ENCODE results near the gene ROS1.

ROS1 gene

DNA sequence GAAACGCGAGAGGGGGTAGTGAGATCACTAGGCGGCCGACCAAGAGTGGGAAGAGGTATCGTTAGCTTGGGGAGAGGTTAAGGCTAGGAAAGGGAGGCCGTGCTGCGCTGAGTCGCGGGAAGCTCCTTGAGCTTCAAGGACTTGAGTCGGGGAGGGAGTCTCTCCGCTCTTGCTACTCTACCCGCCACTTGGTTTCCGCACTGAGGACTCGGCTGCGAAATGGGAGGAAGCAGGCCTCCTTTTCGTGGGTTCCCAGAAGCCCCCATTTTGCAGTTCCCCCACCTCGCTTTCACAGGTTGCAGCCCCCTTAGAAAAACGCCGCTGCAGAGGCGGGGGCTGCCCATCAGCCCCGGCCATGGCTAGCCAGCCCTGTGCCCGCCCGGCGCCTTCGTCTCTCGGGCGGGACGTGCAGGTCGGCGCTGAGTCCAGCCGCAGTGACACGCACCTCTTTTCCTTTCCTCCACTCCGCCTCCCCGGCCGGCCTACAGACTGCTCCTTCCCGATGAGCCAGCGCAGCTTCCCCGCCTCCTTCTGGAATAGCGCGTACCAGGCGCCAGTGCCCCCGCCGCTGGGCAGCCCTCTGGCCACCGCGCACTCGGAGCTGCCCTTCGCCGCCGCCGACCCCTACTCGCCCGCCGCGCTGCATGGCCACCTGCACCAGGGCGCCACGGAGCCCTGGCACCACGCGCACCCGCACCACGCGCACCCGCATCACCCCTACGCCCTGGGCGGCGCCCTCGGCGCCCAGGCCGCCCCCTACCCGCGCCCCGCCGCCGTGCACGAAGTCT lies 155.5 kb downstream of the ROS1 start:
- no peak overlapping the region for H3K4me3 ChIP-seq (ENCODE audit: severe bottlenecking)

DNA sequence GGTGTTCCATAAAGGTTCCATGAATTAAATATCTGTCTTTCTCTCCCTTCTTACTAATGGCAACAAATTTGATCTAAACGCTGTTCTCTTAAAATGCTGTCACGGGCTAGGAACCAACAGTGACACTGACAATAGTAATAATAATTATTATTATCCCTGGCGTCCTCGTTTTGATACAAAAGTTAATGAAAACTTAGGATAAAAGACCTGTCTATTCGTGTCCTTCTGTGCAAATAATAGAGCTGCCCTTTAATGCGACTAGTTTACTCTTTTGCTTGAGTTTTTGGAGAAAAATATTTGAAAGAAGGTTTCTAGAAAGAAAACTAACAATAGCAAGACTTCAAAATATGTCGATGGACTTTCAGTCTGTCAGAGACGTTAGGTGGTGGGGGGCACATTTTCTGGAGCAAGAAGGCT lies 156.1 kb downstream of the ROS1 start:
- no peaks in the 10 kb centered on the region for H3K36me3 ChIP-seq (ENCODE audit: low read depth)
- H3K9me3 ChIP-seq (ENCODE audit: severe bottlenecking): no peaks in the 10 kb centered on the region
- DNase-seq (ENCODE audit: low spot score) (no peak), ATAC-seq (ENCODE audit: low read depth) (no peak)
- no peak overlapping the region for H3K4me3 ChIP-seq (ENCODE audit: severe bottlenecking)
- H3K4me1 ChIP-seq (ENCODE audit: insufficient read depth, poor library complexity, severe bottlenecking): no peaks in the 10 kb centered on the region
- peaks cover 97% of the 10 kb centered on the region for H3K27me3 ChIP-seq (ENCODE audit: insufficient read depth, poor library complexity, severe bottlenecking)
- H3K27ac ChIP-seq (ENCODE audit: poor library complexity, severe bottlenecking): no peak overlapping the region
- TF ChIP-seq, protein P1, sequence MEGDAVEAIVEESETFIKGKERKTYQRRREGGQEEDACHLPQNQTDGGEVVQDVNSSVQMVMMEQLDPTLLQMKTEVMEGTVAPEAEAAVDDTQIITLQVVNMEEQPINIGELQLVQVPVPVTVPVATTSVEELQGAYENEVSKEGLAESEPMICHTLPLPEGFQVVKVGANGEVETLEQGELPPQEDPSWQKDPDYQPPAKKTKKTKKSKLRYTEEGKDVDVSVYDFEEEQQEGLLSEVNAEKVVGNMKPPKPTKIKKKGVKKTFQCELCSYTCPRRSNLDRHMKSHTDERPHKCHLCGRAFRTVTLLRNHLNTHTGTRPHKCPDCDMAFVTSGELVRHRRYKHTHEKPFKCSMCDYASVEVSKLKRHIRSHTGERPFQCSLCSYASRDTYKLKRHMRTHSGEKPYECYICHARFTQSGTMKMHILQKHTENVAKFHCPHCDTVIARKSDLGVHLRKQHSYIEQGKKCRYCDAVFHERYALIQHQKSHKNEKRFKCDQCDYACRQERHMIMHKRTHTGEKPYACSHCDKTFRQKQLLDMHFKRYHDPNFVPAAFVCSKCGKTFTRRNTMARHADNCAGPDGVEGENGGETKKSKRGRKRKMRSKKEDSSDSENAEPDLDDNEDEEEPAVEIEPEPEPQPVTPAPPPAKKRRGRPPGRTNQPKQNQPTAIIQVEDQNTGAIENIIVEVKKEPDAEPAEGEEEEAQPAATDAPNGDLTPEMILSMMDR (IDR thresholded peaks at IDR 0.05; ENCODE audit: poor library complexity, severe bottlenecking): no peak

More for the DNA sequence above, 155.5 kb downstream of the ROS1 start:
- no peaks in the 10 kb centered on the region for H3K4me1 ChIP-seq (ENCODE audit: insufficient read depth, poor library complexity, severe bottlenecking)
- no peaks in the 10 kb centered on the region for H3K9me3 ChIP-seq (ENCODE audit: severe bottlenecking)
- DNase-seq (ENCODE audit: low spot score): no peak
- H3K27me3 ChIP-seq (ENCODE audit: insufficient read depth, poor library complexity, severe bottlenecking): peaks cover 97% of the 10 kb centered on the region
- no peaks in the 10 kb centered on the region for H3K36me3 ChIP-seq (ENCODE audit: low read depth)
- peak; percentile 63 for ATAC-seq (ENCODE audit: low read depth)
- no peak overlapping the region for H3K27ac ChIP-seq (ENCODE audit: poor library complexity, severe bottlenecking)
- TF ChIP-seq, protein P1 (IDR thresholded peaks at IDR 0.05; ENCODE audit: poor library complexity, severe bottlenecking): no peak

DNA sequence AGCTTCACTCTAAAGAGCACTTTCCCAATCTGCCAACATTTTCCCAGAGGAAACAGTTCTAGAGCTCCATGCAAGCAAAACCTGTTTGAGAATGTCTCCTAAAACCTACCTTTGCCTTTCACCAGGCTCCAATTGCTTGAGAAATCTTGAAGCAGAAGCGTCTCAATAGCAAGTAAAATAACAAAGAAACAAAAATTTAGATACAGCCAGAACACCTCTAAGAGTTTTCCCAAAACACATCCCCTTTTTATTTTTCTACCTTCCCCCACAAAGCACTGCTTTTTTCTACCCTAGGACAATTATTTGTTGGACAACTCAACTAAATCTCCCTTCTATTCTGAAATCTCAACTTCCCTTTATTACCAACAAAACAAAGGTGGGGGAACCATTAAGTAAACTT lies 156.8 kb downstream of the ROS1 start:
- ATAC-seq (ENCODE audit: low read depth): no peak
- no peaks in the 10 kb centered on the region for H3K4me1 ChIP-seq (ENCODE audit: insufficient read depth, poor library complexity, severe bottlenecking)
- H3K4me3 ChIP-seq (ENCODE audit: severe bottlenecking): no peak overlapping the region
- TF ChIP-seq, protein P1 (IDR thresholded peaks at IDR 0.05; ENCODE audit: poor library complexity, severe bottlenecking): no peak
- H3K36me3 ChIP-seq (ENCODE audit: low read depth): no peaks in the 10 kb centered on the region
- H3K27ac ChIP-seq (ENCODE audit: poor library complexity, severe bottlenecking): no peak overlapping the region
- H3K9me3 ChIP-seq (ENCODE audit: severe bottlenecking): no peaks in the 10 kb centered on the region
- H3K27me3 ChIP-seq (ENCODE audit: insufficient read depth, poor library complexity, severe bottlenecking): peaks cover 97% of the 10 kb centered on the region
- no peak for DNase-seq (ENCODE audit: low spot score)

DNA sequence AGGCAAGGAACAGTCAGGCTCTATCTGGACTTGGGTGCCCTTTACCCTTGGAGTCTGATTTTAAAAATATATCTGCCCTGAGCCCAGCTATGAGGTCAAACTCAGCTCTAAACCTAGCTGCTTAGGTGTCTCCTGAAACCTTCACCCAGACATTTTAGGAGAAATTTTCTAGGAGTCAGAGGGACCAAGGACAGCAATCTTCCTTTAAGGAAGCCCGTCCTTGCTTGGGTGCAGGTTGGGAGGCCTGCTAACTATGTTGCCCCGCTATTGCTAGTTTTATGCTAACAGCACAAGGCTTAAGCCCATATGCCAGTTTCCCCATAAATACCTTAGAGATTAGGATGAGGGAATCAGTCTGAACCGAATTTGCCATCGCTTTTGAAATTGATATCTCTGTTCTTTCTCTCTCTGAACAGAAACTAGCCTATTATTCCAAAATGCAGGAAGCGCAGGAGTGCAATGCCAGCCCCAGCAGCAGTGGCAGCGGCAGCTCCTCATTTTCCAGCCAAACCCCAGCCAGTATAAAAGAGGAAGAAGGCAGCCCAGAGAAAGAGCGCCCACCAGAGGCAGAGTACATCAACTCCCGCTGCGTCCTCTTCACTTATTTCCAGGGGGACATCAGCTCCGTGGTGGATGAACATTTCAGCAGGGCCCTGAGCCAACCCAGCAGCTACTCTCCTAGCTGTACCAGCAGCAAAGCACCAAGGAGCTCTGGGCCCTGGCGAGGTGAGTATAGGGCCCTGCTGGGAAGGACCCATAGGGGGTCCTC lies 157.8 kb downstream of the ROS1 start:
- TF ChIP-seq, protein P1 (IDR thresholded peaks at IDR 0.05; ENCODE audit: poor library complexity, severe bottlenecking): no peak
- no peak overlapping the region for H3K4me3 ChIP-seq (ENCODE audit: severe bottlenecking)
- H3K9me3 ChIP-seq (ENCODE audit: severe bottlenecking): no peaks in the 10 kb centered on the region
- DNase-seq (ENCODE audit: low spot score): no peak
- H3K4me1 ChIP-seq (ENCODE audit: insufficient read depth, poor library complexity, severe bottlenecking): no peaks in the 10 kb centered on the region
- no peak for ATAC-seq (ENCODE audit: low read depth)
- H3K27me3 ChIP-seq (ENCODE audit: insufficient read depth, poor library complexity, severe bottlenecking): peaks cover 97% of the 10 kb centered on the region
- no peak overlapping the region for H3K27ac ChIP-seq (ENCODE audit: poor library complexity, severe bottlenecking)
- H3K36me3 ChIP-seq (ENCODE audit: low read depth): no peaks in the 10 kb centered on the region

DNA sequence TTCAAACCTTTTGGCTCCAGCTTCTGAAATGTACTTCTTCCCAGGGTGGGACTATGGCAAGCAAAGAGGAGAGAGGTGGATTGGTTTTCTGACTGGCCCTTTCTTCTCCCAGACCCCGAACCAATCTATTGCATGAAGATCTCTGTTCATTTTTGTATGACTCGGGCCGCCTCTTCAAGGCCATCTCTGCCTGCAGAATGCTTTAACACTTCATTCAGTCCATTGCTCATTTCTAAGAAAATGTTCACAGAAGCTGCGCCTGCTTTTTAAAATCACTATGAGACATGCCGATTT lies 158.7 kb downstream of the ROS1 start:
- Histone ChIP-seq H3K4me1 (ENCODE audit: insufficient read depth, poor library complexity, severe bottlenecking) (no peaks in the 10 kb centered on the region), H3K9me3 (ENCODE audit: severe bottlenecking) (no peaks in the 10 kb centered on the region), H3K36me3 (ENCODE audit: low read depth) (no peaks in the 10 kb centered on the region), H3K27me3 (ENCODE audit: insufficient read depth, poor library complexity, severe bottlenecking) (peaks cover 97% of the 10 kb centered on the region), H3K27ac (ENCODE audit: poor library complexity, severe bottlenecking) (no peak overlapping the region), H3K4me3 (ENCODE audit: severe bottlenecking) (no peak overlapping the region)
- DNase-seq (ENCODE audit: low spot score) (no peak), ATAC-seq (ENCODE audit: low read depth) (no peak)
- TF ChIP-seq, protein P1 (IDR thresholded peaks at IDR 0.05; ENCODE audit: poor library complexity, severe bottlenecking): no peak
